ENCODE data around the gene LRRC46. TPM values are rescaled to one million over a fixed set of nuclear protein-coding genes. Genes with fewer than 3 reads are reported as not detected.

The LRRC46 gene
- total RNA-seq, 6 experiments from 2014 or later, result 0.41 to 1.1 (median 0.83) TPM

DNA sequence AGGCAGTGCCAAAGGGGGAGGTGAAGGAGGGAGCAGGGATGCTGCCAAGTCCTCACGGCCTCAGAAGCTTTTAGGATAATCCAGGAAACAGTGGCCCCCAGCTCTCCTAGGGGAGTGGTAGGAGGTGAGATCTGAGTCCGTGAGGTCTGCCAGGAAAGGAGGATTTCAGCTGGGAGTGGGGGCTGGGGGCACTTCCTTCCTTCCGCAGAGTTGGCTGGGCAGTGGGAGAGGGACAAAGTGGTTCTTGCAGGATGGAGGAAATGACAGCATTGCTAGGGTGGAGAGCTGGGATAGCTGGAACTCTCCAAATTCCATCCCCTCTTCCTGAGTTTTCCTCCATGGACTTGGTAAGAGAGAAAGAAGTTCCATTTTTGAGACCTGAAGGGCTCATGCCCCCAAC, 24.3 kb downstream of the LRRC46 start:
- Mint-ChIP-seq H3K9me3 (no peaks in the 10 kb centered on the region), H3K27ac (no peak overlapping the region), H3K4me3 (no peak overlapping the region), H3K36me3 (ENCODE audit: low read depth) (no peaks in the 10 kb centered on the region), H3K27me3 (ENCODE audit: insufficient read depth) (peaks cover 41% of the 10 kb centered on the region), H3K4me1 (ENCODE audit: low read depth) (peaks cover 22% of the 10 kb centered on the region)
- TF ChIP-seq, protein P1, sequence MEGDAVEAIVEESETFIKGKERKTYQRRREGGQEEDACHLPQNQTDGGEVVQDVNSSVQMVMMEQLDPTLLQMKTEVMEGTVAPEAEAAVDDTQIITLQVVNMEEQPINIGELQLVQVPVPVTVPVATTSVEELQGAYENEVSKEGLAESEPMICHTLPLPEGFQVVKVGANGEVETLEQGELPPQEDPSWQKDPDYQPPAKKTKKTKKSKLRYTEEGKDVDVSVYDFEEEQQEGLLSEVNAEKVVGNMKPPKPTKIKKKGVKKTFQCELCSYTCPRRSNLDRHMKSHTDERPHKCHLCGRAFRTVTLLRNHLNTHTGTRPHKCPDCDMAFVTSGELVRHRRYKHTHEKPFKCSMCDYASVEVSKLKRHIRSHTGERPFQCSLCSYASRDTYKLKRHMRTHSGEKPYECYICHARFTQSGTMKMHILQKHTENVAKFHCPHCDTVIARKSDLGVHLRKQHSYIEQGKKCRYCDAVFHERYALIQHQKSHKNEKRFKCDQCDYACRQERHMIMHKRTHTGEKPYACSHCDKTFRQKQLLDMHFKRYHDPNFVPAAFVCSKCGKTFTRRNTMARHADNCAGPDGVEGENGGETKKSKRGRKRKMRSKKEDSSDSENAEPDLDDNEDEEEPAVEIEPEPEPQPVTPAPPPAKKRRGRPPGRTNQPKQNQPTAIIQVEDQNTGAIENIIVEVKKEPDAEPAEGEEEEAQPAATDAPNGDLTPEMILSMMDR (IDR thresholded peaks at IDR 0.05), result no peak
- no peak for DNase-seq

DNA sequence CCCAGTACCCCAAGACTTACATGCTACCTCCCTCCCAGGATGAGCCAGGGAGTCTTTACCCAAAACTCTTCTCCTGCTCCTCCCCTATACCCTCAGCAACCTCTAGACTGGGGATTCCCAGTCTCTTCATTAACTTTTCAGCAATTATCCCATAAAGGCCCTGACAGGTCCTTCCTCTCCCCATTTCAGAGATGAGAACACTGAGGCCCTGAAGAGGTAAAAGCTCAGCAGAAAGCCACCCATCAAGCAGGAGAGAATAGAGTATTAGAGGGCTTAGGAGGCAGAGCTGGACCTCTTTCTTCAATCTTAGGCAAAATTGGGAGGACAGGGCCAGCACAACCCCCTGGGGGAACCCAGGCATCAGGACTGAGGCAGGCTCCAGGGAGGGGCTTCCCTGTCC, 25.4 kb downstream of the LRRC46 start:
- TF ChIP-seq, protein P1 (IDR thresholded peaks at IDR 0.05), result no peak
- peaks cover 22% of the 10 kb centered on the region for H3K4me1 Mint-ChIP-seq (ENCODE audit: low read depth)
- H3K27me3 Mint-ChIP-seq (ENCODE audit: insufficient read depth), result peaks cover 41% of the 10 kb centered on the region
- H3K4me3 Mint-ChIP-seq, result no peak overlapping the region
- no peak overlapping the region for H3K27ac Mint-ChIP-seq
- no peaks in the 10 kb centered on the region for H3K36me3 Mint-ChIP-seq (ENCODE audit: low read depth)
- DNase-seq, result no peak
- no peaks in the 10 kb centered on the region for H3K9me3 Mint-ChIP-seq

- H3K4me1 Mint-ChIP-seq (ENCODE audit: low read depth), result peaks cover 20% of the 10 kb centered on the region
- no peak overlapping the region for H3K27ac Mint-ChIP-seq
- no peak overlapping the region for H3K4me3 Mint-ChIP-seq
- no peak for DNase-seq
- no peaks in the 10 kb centered on the region for H3K36me3 Mint-ChIP-seq (ENCODE audit: low read depth)
- no peaks in the 10 kb centered on the region for H3K9me3 Mint-ChIP-seq
- peaks cover 32% of the 10 kb centered on the region for H3K27me3 Mint-ChIP-seq (ENCODE audit: insufficient read depth)
- TF ChIP-seq, protein P1 (IDR thresholded peaks at IDR 0.05), result no peak
These were observed 26.3 kb downstream of the LRRC46 start for GRCh38 chr17:47857551-47858455.

DNA sequence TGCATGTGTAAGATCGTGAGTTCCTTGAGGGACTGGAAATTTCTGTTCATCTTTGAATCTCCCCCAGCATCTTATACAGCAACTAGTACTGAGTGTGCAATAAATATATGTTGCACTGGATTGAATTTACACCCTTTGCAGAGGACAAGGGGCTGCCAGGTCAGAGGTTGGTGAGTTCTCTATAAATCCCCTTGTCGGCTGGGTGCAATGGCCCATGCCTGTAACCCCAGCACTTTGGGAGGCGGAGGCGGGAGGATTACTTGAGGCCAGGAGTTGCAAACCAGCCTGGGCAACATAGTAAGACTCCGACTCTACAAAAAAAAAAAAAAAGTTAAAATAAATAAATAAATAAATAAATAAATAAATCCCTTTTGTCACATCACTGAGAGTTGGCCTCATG, 28.9 kb downstream of the LRRC46 start:
- no peak for DNase-seq
- H3K36me3 Mint-ChIP-seq (ENCODE audit: low read depth), result peaks cover 5% of the 10 kb centered on the region
- TF ChIP-seq, protein P1 (IDR thresholded peaks at IDR 0.05), result no peak
- H3K4me1 Mint-ChIP-seq (ENCODE audit: low read depth), result peaks cover 39% of the 10 kb centered on the region
- H3K27ac Mint-ChIP-seq, result no peak overlapping the region
- H3K27me3 Mint-ChIP-seq (ENCODE audit: insufficient read depth), result peaks cover 8% of the 10 kb centered on the region
- peaks cover 12% of the 10 kb centered on the region for H3K9me3 Mint-ChIP-seq
- H3K4me3 Mint-ChIP-seq, result no peak overlapping the region

DNA sequence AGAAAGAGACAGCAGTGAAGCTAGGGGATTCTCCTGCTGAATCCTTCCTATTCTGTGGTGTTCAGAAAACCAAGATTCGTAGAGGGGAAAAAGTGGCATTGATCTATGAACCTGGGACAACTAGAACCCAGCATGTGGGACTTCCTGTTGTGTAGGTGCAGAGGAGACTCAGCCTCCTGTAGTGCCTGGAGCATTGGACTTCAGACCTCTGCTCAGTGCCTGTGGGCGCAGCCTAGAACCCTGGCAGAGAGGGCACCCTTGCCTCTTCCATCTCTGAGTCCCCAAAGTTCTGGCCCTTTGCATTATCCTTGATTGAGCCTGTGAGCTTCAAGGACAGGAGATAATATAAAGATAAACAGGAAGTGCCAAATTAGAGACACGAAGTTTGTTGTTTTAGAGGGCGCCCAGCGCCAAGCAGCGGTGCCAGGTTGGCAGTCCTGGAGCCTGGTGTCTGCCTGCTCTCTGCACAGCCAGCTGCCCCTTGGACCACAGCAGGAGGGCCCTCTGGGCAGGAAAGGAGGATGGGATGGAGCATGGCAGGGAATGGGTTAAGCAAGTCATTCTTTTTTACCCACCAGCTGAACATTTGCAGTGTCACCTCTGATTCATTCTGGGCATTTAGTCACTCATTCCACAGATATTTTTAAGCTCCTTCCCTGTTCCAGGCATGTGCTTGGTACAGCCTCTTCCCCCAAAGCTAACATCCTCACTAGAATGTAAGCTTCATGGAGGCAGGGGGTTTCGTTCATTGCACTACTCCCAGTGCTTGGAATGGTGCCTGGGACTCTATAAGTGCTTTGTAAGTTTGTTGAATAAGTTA, 31.4 kb downstream of the LRRC46 start:
- Mint-ChIP-seq H3K27ac (peak overlapping the region; percentile 96), H3K4me1 (ENCODE audit: low read depth) (peaks cover 33% of the 10 kb centered on the region), H3K36me3 (ENCODE audit: low read depth) (peaks cover 5% of the 10 kb centered on the region), H3K9me3 (peaks cover 12% of the 10 kb centered on the region), H3K4me3 (peak overlapping the region; percentile 80), H3K27me3 (ENCODE audit: insufficient read depth) (peaks cover 4% of the 10 kb centered on the region)
- DNase-seq, result peak; percentile 87
- TF ChIP-seq, protein P1 (IDR thresholded peaks at IDR 0.05), result no peak

All from HFFc6 (cell line).